ENCODE data around the gene GTF2H4.

Gene GTF2H4

GRCh38 chr6:30962716-30963115, 54.7 kb downstream of the GTF2H4 start:
- no peak for DNase-seq

GRCh38 chr6:30963641-30964040, 55.6 kb downstream of the GTF2H4 start:
- no peak for DNase-seq
